ENCODE results near the gene AFM.

Gene AFM

DNA sequence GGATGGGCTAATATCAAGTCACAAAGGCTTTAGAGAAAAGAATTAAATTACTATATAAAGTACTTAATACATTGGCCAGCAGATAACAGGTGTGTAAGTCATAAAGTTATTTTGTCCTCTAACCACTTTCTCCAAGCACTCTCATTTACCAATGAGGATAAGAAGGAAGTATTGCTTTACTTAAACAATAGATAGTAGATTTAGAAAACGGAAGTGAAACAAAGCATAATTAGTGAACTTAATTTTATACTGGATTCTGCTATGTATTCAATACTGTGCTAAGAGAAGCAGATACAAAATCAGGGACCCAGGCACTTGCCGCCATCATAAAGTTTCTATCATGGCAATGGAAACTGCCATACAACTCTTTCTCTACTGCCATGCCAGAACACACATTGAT is 24.0 kb downstream of the AFM start:
- Histone ChIP-seq H3K9ac (ENCODE audit: insufficient read length) (no peak overlapping the region), H3K27ac (no peak overlapping the region), H3K36me3 (ENCODE audit: insufficient read depth, low read length) (no peaks in the 10 kb centered on the region), H3K4me3 (no peak overlapping the region), H3K9me3 (ENCODE audit: low read depth, low read length) (no peaks in the 10 kb centered on the region)
- no peak for DNase-seq (ENCODE audit: low read depth, low spot score)
- TF ChIP-seq POLR2AphosphoS5 (IDR thresholded peaks at IDR 0.05; ENCODE audit: borderline replicate concordance, low read depth, low read length) (no peak), EZH2 (IDR thresholded peaks at IDR 0.05) (no peak), FOXP2 (optimal IDR thresholded peaks at IDR 0.05; ENCODE audit: control extremely low read depth, extremely low read length, insufficient read depth) (no peak)

DNA sequence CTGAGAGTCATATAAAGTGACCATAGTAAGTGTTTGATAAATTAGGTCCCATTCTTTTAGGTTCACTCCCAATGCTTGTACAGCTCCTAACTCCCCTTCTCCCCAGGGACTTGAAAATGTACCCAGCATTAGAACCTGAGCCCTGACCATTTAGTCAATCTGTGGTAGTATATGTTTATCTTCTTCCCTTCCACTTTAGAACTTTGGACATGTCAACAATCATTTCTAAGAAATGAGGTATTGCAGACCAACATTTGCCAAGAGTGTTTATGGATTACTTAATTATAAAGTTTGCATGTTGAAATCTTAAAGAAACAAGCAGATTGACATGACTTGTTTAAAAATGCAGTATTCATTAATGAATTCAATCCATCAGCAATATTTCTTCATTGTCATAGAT is 26.0 kb downstream of the AFM start:
- no peak for DNase-seq (ENCODE audit: low read depth, low spot score)
- no peak overlapping the region for H3K27ac ChIP-seq
- no peak overlapping the region for H3K4me3 ChIP-seq
- H3K9ac ChIP-seq (ENCODE audit: insufficient read length): no peak overlapping the region
- no peak for TF ChIP-seq POLR2AphosphoS5 (IDR thresholded peaks at IDR 0.05; ENCODE audit: borderline replicate concordance, low read depth, low read length)
- no peak for TF ChIP-seq EZH2 (IDR thresholded peaks at IDR 0.05)
- no peak for TF ChIP-seq FOXP2 (optimal IDR thresholded peaks at IDR 0.05; ENCODE audit: control extremely low read depth, extremely low read length, insufficient read depth)
- no peaks in the 10 kb centered on the region for H3K36me3 ChIP-seq (ENCODE audit: insufficient read depth, low read length)
- H3K9me3 ChIP-seq (ENCODE audit: low read depth, low read length): no peaks in the 10 kb centered on the region

GRCh38 chr4:73508651-73509050 is 27.1 kb downstream of the AFM start:
- H3K9me3 ChIP-seq (ENCODE audit: low read depth, low read length): no peaks in the 10 kb centered on the region
- no peaks in the 10 kb centered on the region for H3K36me3 ChIP-seq (ENCODE audit: insufficient read depth, low read length)
- no peak overlapping the region for H3K9ac ChIP-seq (ENCODE audit: insufficient read length)
- no peak overlapping the region for H3K4me3 ChIP-seq
- TF ChIP-seq FOXP2 (optimal IDR thresholded peaks at IDR 0.05; ENCODE audit: control extremely low read depth, extremely low read length, insufficient read depth) (no peak), POLR2AphosphoS5 (IDR thresholded peaks at IDR 0.05; ENCODE audit: borderline replicate concordance, low read depth, low read length) (no peak), EZH2 (IDR thresholded peaks at IDR 0.05) (no peak)
- no peak for DNase-seq (ENCODE audit: low read depth, low spot score)
- H3K27ac ChIP-seq: no peak overlapping the region

GRCh38 chr4:73518340-73518739 is 36.8 kb downstream of the AFM start:
- Histone ChIP-seq H3K9me3 (ENCODE audit: low read depth, low read length) (no peaks in the 10 kb centered on the region), H3K9ac (ENCODE audit: insufficient read length) (no peak overlapping the region), H3K4me3 (no peak overlapping the region), H3K36me3 (ENCODE audit: insufficient read depth, low read length) (no peaks in the 10 kb centered on the region), H3K27ac (no peak overlapping the region)
- TF ChIP-seq FOXP2 (optimal IDR thresholded peaks at IDR 0.05; ENCODE audit: control extremely low read depth, extremely low read length, insufficient read depth): no peak
- TF ChIP-seq EZH2 (IDR thresholded peaks at IDR 0.05): no peak
- no peak for TF ChIP-seq POLR2AphosphoS5 (IDR thresholded peaks at IDR 0.05; ENCODE audit: borderline replicate concordance, low read depth, low read length)
- DNase-seq (ENCODE audit: low read depth, low spot score): no peak

GRCh38 chr4:73520821-73521220 is 39.3 kb downstream of the AFM start:
- Histone ChIP-seq H3K9ac (ENCODE audit: insufficient read length) (peak overlapping the region; percentile 27), H3K36me3 (ENCODE audit: insufficient read depth, low read length) (no peaks in the 10 kb centered on the region), H3K27ac (peak overlapping the region; percentile 61), H3K9me3 (ENCODE audit: low read depth, low read length) (no peaks in the 10 kb centered on the region), H3K4me3 (peak overlapping the region; percentile 67)
- peak; percentile 20 for DNase-seq (ENCODE audit: low read depth, low spot score)
- no peak for TF ChIP-seq POLR2AphosphoS5 (IDR thresholded peaks at IDR 0.05; ENCODE audit: borderline replicate concordance, low read depth, low read length)
- no peak for TF ChIP-seq FOXP2 (optimal IDR thresholded peaks at IDR 0.05; ENCODE audit: control extremely low read depth, extremely low read length, insufficient read depth)
- TF ChIP-seq EZH2 (IDR thresholded peaks at IDR 0.05): no peak

DNA sequence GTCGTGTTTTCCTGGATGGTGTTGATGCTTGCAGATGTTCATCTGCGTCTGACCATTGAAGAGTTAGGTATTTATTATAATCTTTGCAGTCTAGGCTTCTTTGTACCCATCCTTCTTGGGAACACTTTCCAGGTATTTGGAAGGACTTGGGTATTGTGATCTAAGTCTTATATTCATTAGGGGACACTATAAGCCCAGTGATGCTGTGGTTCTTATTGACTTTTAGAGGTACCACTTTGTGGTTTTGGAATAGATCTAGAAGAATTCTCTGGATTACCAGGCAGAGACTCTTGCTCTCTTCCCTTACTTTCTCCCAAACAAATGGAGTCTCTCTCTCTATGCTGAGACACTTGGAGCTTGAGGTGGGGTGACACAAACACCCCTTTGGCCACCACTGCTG is 41.6 kb downstream of the AFM start:
- no peak for TF ChIP-seq EZH2 (IDR thresholded peaks at IDR 0.05)
- no peak for TF ChIP-seq FOXP2 (optimal IDR thresholded peaks at IDR 0.05; ENCODE audit: control extremely low read depth, extremely low read length, insufficient read depth)
- TF ChIP-seq POLR2AphosphoS5 (IDR thresholded peaks at IDR 0.05; ENCODE audit: borderline replicate concordance, low read depth, low read length): no peak
- Histone ChIP-seq H3K4me3 (no peak overlapping the region), H3K9me3 (ENCODE audit: low read depth, low read length) (no peaks in the 10 kb centered on the region), H3K9ac (ENCODE audit: insufficient read length) (no peak overlapping the region), H3K36me3 (ENCODE audit: insufficient read depth, low read length) (no peaks in the 10 kb centered on the region), H3K27ac (no peak overlapping the region)
- no peak for DNase-seq (ENCODE audit: low read depth, low spot score)

- no peak for TF ChIP-seq POLR2AphosphoS5 (IDR thresholded peaks at IDR 0.05; ENCODE audit: borderline replicate concordance, low read depth, low read length)
- TF ChIP-seq FOXP2 (optimal IDR thresholded peaks at IDR 0.05; ENCODE audit: control extremely low read depth, extremely low read length, insufficient read depth): no peak
- no peak for TF ChIP-seq EZH2 (IDR thresholded peaks at IDR 0.05)
- Histone ChIP-seq H3K27ac (no peak overlapping the region), H3K4me3 (no peak overlapping the region), H3K9me3 (ENCODE audit: low read depth, low read length) (no peaks in the 10 kb centered on the region), H3K36me3 (ENCODE audit: insufficient read depth, low read length) (no peaks in the 10 kb centered on the region), H3K9ac (ENCODE audit: insufficient read length) (no peak overlapping the region)
- no peak for DNase-seq (ENCODE audit: low read depth, low spot score)
Measured at GRCh38 chr4:73525611-73526010, 44.1 kb downstream of the AFM start.

- no peak for TF ChIP-seq FOXP2 (optimal IDR thresholded peaks at IDR 0.05; ENCODE audit: control extremely low read depth, extremely low read length, insufficient read depth)
- TF ChIP-seq EZH2 (IDR thresholded peaks at IDR 0.05): no peak
- Histone ChIP-seq H3K4me3 (no peak overlapping the region), H3K27ac (no peak overlapping the region), H3K9me3 (ENCODE audit: low read depth, low read length) (no peaks in the 10 kb centered on the region), H3K9ac (ENCODE audit: insufficient read length) (no peak overlapping the region), H3K36me3 (ENCODE audit: insufficient read depth, low read length) (no peaks in the 10 kb centered on the region)
- DNase-seq (ENCODE audit: low read depth, low spot score): no peak
Measured at GRCh38 chr4:73527196-73527595, 45.7 kb downstream of the AFM start.

- no peak overlapping the region for H3K27ac ChIP-seq
- no peak overlapping the region for H3K4me3 ChIP-seq
- no peak for TF ChIP-seq EZH2 (IDR thresholded peaks at IDR 0.05)
- no peak for TF ChIP-seq FOXP2 (optimal IDR thresholded peaks at IDR 0.05; ENCODE audit: control extremely low read depth, extremely low read length, insufficient read depth)
- no peak for TF ChIP-seq POLR2AphosphoS5 (IDR thresholded peaks at IDR 0.05; ENCODE audit: borderline replicate concordance, low read depth, low read length)
- H3K9ac ChIP-seq (ENCODE audit: insufficient read length): no peak overlapping the region
- no peak for DNase-seq (ENCODE audit: low read depth, low spot score)
- H3K9me3 ChIP-seq (ENCODE audit: low read depth, low read length): no peaks in the 10 kb centered on the region
- no peaks in the 10 kb centered on the region for H3K36me3 ChIP-seq (ENCODE audit: insufficient read depth, low read length)
Measured at GRCh38 chr4:73528171-73528570, 46.6 kb downstream of the AFM start.
